GM06990 (cell line): ENCODE data around the gene RPL32.

ENCODE experiments used
- DNase-seq: peaks from one replicate; pipeline ENCODE4 v3.0.0-alpha.2; 2011; ENCODE audit not compliant: insufficient read length; ENCODE audit errors: extremely low read depth
- H3K27me3 ChIP-seq: replicated peaks from 2 replicates; pipeline ENCODE4 v1.6.0; 2011; ENCODE audit warnings: low read length; ENCODE audit not compliant: control insufficient read depth, insufficient read depth
- H3K36me3 ChIP-seq: 2 replicates; pipeline ENCODE4 v1.5.1; 2011; ENCODE audit warnings: low read length; ENCODE audit not compliant: control insufficient read depth, insufficient read depth
- H3K4me3 ChIP-seq: replicated peaks from 2 replicates; pipeline ENCODE4 v1.5.1; 2011; ENCODE audit warnings: low read depth, mild to moderate bottlenecking, control low read depth, low read length
- CTCF ChIP-seq: IDR thresholded peaks from 2 replicates; pipeline ENCODE4 v1.5.1; 2011; ENCODE audit warnings: low read length, control low read depth, mild to moderate bottlenecking, inconsistent platforms; ENCODE audit not compliant: insufficient read depth, poor library complexity, severe bottlenecking

Gene RPL32

GRCh38 chr3:12832350-12833221 lies 8.8 kb downstream of the RPL32 start:
- H3K4me3 ChIP-seq: no peak overlapping the region
- no peak for TF ChIP-seq CTCF
- no peak for DNase-seq
- H3K27me3 ChIP-seq: no peaks in the 10 kb centered on the region
- peaks cover 37% of the 10 kb centered on the region for H3K36me3 ChIP-seq

DNA sequence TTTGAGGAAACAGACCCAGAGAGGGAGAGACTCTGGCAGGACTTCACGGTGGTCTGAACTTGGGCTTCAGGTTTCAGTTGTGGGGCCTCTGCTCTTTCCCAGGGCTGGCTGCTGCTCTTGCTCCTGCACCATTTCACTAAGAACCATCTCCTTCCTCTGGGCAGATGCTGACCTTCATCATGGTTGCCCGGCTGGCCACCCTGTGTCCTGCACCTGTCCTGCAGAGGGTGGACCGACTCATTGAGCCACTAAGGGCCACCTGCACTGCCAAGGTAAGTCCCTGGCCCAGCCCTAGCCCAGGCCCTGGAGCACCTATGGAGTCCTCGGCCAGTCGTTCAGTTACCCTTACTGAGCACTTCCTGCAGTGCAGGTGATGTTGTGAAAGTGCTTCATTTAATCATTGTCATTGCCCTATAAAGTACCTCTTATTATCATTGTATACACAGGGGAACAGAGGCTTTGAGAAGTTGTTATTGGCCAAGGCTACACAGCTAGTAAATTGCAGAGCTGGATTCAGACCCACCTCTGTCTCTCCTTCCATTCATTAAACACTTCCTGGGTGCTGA lies 10.0 kb downstream of the RPL32 start:
- Histone ChIP-seq H3K27me3 (no peaks in the 10 kb centered on the region), H3K4me3 (no peak overlapping the region), H3K36me3 (peaks cover 29% of the 10 kb centered on the region)
- TF ChIP-seq CTCF: no peak
- DNase-seq: no peak

DNA sequence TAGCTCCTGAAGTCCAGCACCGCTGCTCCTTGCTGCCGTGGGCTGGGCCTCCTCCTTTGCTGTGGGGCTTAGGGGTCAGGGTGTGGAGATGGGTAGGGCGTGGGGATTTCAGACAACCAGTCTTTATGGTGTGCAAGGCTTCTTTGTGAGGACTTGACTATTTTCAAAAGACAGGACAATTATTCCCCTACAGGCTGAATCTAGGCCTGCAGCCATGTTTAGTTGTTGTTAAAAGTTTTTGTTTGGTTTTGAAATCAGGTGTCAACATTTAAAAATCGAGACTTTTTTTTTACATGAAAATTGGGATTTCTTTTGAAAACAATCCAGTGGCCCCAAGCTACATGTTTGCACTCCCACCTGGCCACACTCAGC lies 10.6 kb downstream of the RPL32 start:
- H3K27me3 ChIP-seq: no peaks in the 10 kb centered on the region
- peak; percentile 23 for TF ChIP-seq CTCF
- DNase-seq: no peak
- peaks cover 25% of the 10 kb centered on the region for H3K36me3 ChIP-seq
- no peak overlapping the region for H3K4me3 ChIP-seq

DNA sequence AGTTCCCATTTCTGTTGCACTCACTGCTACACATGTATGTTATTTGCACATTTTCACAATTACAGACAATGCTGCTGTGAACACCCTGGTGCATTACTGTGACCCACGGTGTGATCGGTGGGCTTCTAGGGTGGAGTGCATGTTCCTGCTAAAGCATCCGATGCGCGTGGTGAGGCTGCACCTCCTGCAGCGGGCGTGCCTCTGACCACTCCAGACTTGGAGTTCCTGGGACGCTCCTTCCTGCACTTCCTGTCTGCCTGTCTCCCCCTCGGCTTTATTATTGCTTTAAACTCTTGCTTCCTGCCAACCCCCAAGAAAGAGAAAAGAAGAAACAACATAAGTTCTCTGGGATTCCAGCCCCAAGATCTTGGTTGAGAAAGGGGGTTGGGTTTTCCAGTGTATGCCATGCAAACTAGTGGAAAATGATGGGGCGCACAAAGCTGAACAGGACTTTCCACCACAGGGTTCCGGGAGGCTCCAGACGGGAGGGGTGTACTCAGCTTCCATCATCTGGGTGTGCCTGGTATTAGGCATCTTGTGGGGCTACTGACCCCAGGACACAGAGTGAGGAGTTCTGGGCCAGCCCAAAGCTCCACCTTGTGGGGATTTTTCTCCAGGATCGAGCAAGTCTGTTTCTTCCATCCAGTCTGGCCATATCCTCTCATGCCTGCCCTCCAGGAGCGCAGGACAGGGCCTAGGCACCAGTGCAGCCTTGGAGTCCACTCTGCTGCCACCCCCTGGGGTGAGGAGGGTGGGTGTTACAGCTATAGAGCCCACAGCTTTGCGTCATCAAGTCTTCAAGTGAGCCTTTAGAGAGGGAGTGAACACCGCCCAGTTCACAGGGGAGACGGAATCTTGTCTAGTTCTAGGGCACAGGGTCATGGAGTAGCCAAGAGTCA lies 11.2 kb downstream of the RPL32 start:
- H3K36me3 ChIP-seq: peaks cover 20% of the 10 kb centered on the region
- no peak for DNase-seq
- no peak overlapping the region for H3K4me3 ChIP-seq
- no peak for TF ChIP-seq CTCF
- no peaks in the 10 kb centered on the region for H3K27me3 ChIP-seq

DNA sequence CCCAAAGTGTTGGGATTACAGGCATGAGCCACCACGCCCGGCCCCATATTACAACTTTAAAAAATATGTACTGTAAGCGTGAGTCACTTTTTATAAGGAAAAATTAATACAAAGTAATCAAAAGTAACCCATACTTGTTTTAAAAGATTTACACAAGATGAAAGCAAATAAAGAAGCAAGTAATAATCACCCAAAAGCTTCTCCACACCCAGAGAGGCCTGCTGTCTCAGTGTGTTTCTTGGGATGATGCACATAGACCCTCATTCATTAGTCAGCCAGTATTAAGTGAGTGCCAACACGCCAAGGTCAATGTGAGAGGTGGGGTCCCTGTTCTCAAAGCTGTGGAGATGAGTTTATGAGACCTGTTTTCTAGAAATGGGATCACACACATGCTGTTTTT lies 12.0 kb downstream of the RPL32 start:
- H3K27me3 ChIP-seq: no peaks in the 10 kb centered on the region
- H3K4me3 ChIP-seq: no peak overlapping the region
- peaks cover 14% of the 10 kb centered on the region for H3K36me3 ChIP-seq
- DNase-seq: no peak
- TF ChIP-seq CTCF: no peak
